Measurements from ENCODE around the gene PRDM16. TPM values are rescaled to one million over a fixed set of nuclear protein-coding genes. Genes with fewer than 3 reads are reported as not detected.
A peak's percentile ranks its signal among the peaks of the same experiment; 100 is the strongest.

PRDM16 gene
- total RNA-seq, 1 experiment from 2014 or later, result 0.04 TPM

DNA sequence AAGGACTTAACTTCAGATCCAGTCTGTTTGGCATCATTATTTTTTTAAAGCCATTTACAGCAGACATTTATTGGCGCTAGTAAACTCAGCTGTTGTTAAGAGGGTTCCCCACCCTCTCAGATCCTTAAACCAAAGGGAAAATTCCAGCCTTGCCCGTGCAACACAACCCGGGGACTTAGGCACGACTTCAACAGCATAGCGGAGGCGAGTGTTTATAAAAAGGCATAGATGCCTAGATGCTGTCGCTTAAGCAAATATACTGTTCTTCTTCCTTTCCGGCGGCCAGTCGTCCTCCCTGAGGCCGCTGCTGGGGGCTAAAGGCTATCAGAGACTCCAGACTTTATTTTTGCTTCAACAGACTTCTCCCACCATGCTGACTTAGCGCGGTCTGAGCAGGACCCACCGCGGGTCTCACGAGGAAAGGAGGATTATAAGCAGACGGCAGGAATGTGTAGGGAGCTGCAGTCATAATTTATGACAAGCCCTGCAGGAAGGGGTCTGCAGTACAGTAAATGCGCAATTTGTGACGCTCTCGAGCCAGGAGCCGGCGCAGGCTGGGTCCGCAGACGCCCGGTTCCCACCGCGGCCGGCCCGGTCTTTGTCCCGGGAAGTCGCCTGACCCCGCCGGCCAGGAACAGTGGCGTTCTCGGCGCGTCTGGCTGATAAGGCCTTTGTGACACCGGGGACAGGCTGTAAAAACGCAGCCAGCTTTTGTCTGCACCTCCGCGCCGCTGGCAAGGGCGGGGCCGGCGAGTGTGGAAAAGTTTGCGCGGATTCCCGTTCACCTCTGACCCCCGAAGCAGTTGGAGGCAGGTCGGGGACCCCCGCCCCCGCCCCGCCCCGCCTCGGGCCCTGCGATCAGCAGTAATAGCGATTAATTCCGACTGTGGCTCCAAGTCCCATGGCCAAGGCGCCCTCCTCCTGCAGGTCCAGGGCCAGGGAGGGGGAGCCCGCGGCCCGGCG lies 324.3 kb downstream of the PRDM16 start:
- ATAC-seq, result peak; percentile 12
- no peak overlapping the region for H3K9ac ChIP-seq (ENCODE audit: low read length)
- H4K20me1 ChIP-seq (ENCODE audit: low read length), result no peaks in the 10 kb centered on the region
- ChIA-PET POLR2A (ENCODE audit: unreplicated experiment) (no interaction called here), CTCF (no interaction called here)
- DNase-seq, result no peak
- H3K4me3 ChIP-seq (ENCODE audit: low read length), result no peak overlapping the region
- H3K27me3 ChIP-seq (ENCODE audit: low read length), result peaks cover 100% of the 10 kb centered on the region
- intact Hi-C loops (cut with micrococcal nuclease), result no loop called here
- no peaks in the 10 kb centered on the region for H3K9me2 ChIP-seq (replicated peaks; ENCODE audit: low read length)
- H3K36me3 ChIP-seq (ENCODE audit: low read depth, low read length), result no peaks in the 10 kb centered on the region
- H3K79me2 ChIP-seq (ENCODE audit: low read length), result no peaks in the 10 kb centered on the region
- H2AFZ ChIP-seq (ENCODE audit: low read length), result no peak overlapping the region
- no peaks in the 10 kb centered on the region for H3F3A ChIP-seq (ENCODE audit: low read length, unreplicated experiment)
- no peak overlapping the region for H3K4me2 ChIP-seq (ENCODE audit: low read length)
- no TSS peak for BruUV-seq (replicated peaks)
- no peaks in the 10 kb centered on the region for H3K4me1 ChIP-seq (ENCODE audit: insufficient read depth, low read length)
- TF ChIP-seq, protein P1, sequence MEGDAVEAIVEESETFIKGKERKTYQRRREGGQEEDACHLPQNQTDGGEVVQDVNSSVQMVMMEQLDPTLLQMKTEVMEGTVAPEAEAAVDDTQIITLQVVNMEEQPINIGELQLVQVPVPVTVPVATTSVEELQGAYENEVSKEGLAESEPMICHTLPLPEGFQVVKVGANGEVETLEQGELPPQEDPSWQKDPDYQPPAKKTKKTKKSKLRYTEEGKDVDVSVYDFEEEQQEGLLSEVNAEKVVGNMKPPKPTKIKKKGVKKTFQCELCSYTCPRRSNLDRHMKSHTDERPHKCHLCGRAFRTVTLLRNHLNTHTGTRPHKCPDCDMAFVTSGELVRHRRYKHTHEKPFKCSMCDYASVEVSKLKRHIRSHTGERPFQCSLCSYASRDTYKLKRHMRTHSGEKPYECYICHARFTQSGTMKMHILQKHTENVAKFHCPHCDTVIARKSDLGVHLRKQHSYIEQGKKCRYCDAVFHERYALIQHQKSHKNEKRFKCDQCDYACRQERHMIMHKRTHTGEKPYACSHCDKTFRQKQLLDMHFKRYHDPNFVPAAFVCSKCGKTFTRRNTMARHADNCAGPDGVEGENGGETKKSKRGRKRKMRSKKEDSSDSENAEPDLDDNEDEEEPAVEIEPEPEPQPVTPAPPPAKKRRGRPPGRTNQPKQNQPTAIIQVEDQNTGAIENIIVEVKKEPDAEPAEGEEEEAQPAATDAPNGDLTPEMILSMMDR (conservative IDR thresholded peaks at IDR 0.05; ENCODE audit: low read depth, low read length), result no peak
- TF ChIP-seq EZH2 (IDR thresholded peaks at IDR 0.05; ENCODE audit: low read length, unreplicated experiment) (peak; percentile 92), EZH2phosphoT487 (IDR thresholded peaks at IDR 0.05; ENCODE audit: borderline replicate concordance, low read length) (peak; percentile 84)
- no peak overlapping the region for H3K27ac ChIP-seq (ENCODE audit: low read length)
- H3K9me3 ChIP-seq (ENCODE audit: low read length), result no peaks in the 10 kb centered on the region

DNA sequence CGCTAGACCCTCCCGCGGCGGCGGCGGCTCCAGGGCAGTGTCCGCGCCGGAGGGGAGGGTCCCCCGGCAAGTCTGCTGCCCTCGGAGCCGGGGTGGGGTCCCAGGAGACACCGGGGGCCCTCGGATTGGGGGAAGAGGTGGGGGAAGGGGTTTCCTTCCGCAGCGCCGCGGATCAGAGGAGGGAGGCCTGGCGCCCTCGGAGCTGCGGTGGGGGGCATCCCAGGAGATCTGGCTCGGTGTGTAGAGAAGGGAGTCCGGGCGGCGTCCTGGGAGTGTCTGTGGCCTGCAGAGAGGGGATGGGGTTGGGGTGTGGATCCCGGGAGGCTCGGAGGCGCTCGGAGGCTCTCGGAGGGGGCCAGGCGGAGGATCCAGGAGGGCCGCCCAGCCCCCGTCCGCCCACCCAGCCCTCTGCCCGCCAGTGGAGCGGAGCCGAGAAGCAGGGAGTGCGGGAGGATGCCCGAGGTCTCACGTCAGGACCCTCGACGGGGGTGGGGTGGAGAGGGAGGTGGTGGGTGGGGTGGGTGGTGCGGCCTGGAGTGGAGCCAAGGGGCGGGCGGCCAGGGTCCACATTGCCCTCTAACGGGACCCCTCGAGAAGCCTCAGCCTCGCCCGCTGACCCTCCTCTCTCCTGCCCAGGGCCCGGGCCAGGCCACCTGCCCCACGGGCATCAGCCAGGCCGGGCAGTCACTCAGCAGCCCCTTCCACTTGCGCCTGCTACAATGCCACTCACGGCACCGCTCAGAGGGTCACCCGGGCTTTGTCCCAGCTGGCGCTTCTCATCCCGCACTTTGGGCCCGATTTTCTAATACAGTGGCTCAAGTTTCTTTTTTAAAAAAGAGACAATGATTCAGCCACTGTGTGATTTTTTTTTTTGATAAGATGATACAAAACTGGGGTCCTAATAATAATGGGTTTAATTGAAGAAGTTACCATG lies 325.3 kb downstream of the PRDM16 start:
- POLR2A ChIA-PET (ENCODE audit: unreplicated experiment), result no interaction called here
- intact Hi-C loops (cut with micrococcal nuclease), result no loop called here

DNA sequence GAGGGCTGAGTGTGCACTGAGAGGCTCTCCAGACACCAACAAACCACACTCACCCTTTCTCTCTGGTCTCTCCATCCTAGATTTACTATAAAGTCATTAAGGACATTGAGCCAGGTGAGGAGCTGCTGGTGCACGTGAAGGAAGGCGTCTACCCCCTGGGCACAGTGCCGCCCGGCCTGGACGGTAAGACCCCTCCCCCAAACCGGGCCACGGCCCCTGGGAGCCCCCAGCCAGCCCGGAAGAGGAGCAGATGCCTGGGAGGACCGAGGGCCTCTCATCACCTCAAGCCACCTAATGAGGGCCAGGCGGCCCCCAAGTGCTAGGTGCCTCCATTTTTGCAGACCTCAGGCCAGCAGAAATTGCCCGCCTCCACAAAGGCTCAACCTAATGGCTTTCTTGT lies 327.4 kb downstream of the PRDM16 start:
- TF ChIP-seq, protein P1 (conservative IDR thresholded peaks at IDR 0.05; ENCODE audit: low read depth, low read length), result no peak
- TF ChIP-seq EZH2 (IDR thresholded peaks at IDR 0.05; ENCODE audit: low read length, unreplicated experiment) (no peak), EZH2phosphoT487 (IDR thresholded peaks at IDR 0.05; ENCODE audit: borderline replicate concordance, low read length) (no peak)
- H2AFZ ChIP-seq (ENCODE audit: low read length), result no peak overlapping the region
- H3K9me3 ChIP-seq (ENCODE audit: low read length), result no peaks in the 10 kb centered on the region
- H3K27ac ChIP-seq (ENCODE audit: low read length), result no peak overlapping the region
- DNase-seq (no peak), ATAC-seq (no peak)
- CTCF ChIA-PET, result no interaction called here
- H3K9me2 ChIP-seq (replicated peaks; ENCODE audit: low read length), result no peaks in the 10 kb centered on the region
- POLR2A ChIA-PET (ENCODE audit: unreplicated experiment), result no interaction called here
- H4K20me1 ChIP-seq (ENCODE audit: low read length), result no peaks in the 10 kb centered on the region
- H3K4me1 ChIP-seq (ENCODE audit: insufficient read depth, low read length), result no peaks in the 10 kb centered on the region
- no peak overlapping the region for H3K4me3 ChIP-seq (ENCODE audit: low read length)
- no peak overlapping the region for H3K4me2 ChIP-seq (ENCODE audit: low read length)
- H3F3A ChIP-seq (ENCODE audit: low read length, unreplicated experiment), result no peaks in the 10 kb centered on the region
- no peaks in the 10 kb centered on the region for H3K36me3 ChIP-seq (ENCODE audit: low read depth, low read length)
- H3K27me3 ChIP-seq (ENCODE audit: low read length), result peaks cover 100% of the 10 kb centered on the region
- no TSS peak for BruUV-seq (replicated peaks)
- H3K79me2 ChIP-seq (ENCODE audit: low read length), result no peaks in the 10 kb centered on the region
- intact Hi-C loops (cut with micrococcal nuclease), result no loop called here
- no peak overlapping the region for H3K9ac ChIP-seq (ENCODE audit: low read length)

More for the DNA sequence above, 325.3 kb downstream of the PRDM16 start:
- H3K79me2 ChIP-seq (ENCODE audit: low read length), result no peaks in the 10 kb centered on the region
- DNase-seq, result no peak
- no peaks in the 10 kb centered on the region for H3F3A ChIP-seq (ENCODE audit: low read length, unreplicated experiment)
- H3K36me3 ChIP-seq (ENCODE audit: low read depth, low read length), result no peaks in the 10 kb centered on the region
- no peaks in the 10 kb centered on the region for H3K9me2 ChIP-seq (replicated peaks; ENCODE audit: low read length)
- no peak overlapping the region for H3K9ac ChIP-seq (ENCODE audit: low read length)
- no peaks in the 10 kb centered on the region for H3K9me3 ChIP-seq (ENCODE audit: low read length)
- no peak overlapping the region for H3K4me2 ChIP-seq (ENCODE audit: low read length)
- no peak overlapping the region for H2AFZ ChIP-seq (ENCODE audit: low read length)
- no peak overlapping the region for H3K4me3 ChIP-seq (ENCODE audit: low read length)
- H4K20me1 ChIP-seq (ENCODE audit: low read length), result no peaks in the 10 kb centered on the region
- ATAC-seq, result no peak
- H3K27me3 ChIP-seq (ENCODE audit: low read length), result peaks cover 100% of the 10 kb centered on the region
- BruUV-seq (replicated peaks), result no TSS peak
- no peaks in the 10 kb centered on the region for H3K4me1 ChIP-seq (ENCODE audit: insufficient read depth, low read length)
- no peak for TF ChIP-seq EZH2phosphoT487 (IDR thresholded peaks at IDR 0.05; ENCODE audit: borderline replicate concordance, low read length)
- peak; percentile 0 for TF ChIP-seq EZH2 (IDR thresholded peaks at IDR 0.05; ENCODE audit: low read length, unreplicated experiment)
- CTCF ChIA-PET, result no interaction called here
- H3K27ac ChIP-seq (ENCODE audit: low read length), result no peak overlapping the region
